Activated CD4-positive, CD25-positive, alpha-beta regulatory T cell treated with anti-CD3 and anti-CD28 coated beads, Interleukin-2, amount 50 U/mL, for 24 hours (primary cell): Measurements from ENCODE around the gene CBX7.
A peak's percentile ranks its signal among the peaks of the same experiment; 100 is the strongest.

Experiments
- ATAC-seq, 2 donors: fragments of 150-1000 bp; cut with Tn5 transposase; one replicate each; pipeline ENCODE4 v1.10.0; 2021; ENCODE audit warnings: mild to moderate bottlenecking in 1 of 2, moderate library complexity in 1 of 2

The CBX7 gene

DNA sequence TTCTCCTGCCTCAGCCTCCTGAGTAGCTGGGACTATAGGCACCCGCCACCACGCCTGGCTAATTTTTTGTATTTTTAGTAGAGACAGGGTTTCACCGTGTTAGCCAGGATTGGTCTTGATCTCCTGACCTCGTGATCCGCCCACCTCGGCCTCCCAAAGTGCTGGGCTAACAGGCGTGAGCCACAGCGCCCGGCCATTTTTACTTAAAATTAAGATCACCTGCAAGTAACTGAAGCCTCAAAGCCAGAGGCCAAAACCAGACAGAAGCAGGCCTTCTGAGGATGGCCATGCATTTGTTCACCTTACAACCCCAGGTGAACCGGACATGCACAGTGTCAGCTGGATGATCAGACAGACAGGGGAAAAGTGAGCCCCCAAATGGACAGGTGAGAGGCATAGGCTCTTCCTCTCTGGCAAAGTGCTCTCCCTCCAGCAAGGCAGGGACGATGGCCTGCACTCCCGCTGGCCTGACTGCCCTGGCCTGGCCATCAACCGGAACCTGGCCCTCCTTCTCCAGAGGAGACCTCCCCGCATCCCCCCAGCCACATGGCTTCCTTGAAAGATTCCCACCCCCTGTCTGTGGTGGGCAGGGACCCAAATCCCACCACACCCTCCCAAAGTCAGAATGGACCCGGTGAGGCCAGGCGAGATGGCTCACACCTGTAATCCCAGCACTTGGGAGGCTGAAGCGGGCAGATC lies 29.6 kb downstream of the CBX7 start:
- no peak for ATAC-seq

GRCh38 chr22:39120983-39121382 lies 31.5 kb downstream of the CBX7 start:
- ATAC-seq: no peak

DNA sequence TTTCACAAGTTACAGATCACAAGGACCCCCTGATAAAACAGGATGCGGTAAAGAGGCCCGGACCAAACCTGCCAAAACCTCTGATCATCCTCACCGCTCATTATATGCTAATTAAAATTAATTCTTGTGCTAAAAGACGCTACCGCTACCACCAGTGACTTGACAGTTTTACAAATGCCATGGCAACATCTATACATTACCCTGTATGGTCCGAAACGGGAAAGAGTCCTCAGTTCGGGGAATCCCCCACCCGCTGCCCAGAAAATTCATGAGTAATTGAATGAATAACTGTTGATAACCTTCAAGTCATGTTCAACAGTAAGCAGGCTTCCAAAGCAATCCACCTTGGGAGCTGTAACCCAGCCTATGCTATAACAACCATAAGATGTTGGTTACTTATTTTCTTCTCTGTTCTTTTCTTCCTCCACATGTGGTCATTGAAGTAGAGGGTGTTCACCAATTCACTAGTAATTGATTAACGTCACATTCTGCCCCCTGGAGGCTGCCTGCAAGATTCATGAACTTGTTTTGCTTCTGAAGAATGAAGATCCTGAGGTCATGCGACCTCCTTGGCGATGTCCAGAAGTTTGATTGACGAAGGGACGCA lies 34.8 kb downstream of the CBX7 start:
- peak; percentile 80 to 82 for ATAC-seq

GRCh38 chr22:39115977-39116621 lies 36.4 kb downstream of the CBX7 start:
- ATAC-seq: peak; percentile 36 to 41

- no peak for ATAC-seq
Measured at GRCh38 chr22:39115570-39115969, 36.9 kb downstream of the CBX7 start.

DNA sequence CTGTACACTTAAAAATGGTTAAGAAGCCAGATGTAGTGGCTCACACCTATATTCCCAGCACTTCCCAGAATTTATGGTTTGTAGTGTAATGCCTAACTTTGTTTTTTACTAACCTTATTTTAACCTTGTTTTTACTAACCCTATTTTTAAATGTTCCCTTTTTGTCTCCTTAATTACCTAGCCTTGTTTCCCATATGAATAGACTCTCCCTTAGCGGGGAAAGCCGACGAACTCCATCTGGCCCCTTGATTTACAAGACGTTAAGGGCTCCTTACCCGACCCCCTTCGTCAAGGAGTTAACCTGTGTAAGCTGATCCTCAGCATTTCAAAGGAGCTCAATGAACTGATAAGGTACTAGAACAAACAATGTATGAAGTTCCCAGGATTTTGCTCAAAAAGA lies 38.4 kb downstream of the CBX7 start:
- ATAC-seq: no peak

- no peak for ATAC-seq
Measured at GRCh38 chr22:39110631-39111561, 41.6 kb downstream of the CBX7 start.

- ATAC-seq: no peak
Measured at GRCh38 chr22:39109361-39109760, 43.1 kb downstream of the CBX7 start.

- ATAC-seq: no peak
Measured at GRCh38 chr22:39108487-39108886, 44.0 kb downstream of the CBX7 start.

GRCh38 chr22:39106326-39106725 lies 46.2 kb downstream of the CBX7 start:
- no peak for ATAC-seq

DNA sequence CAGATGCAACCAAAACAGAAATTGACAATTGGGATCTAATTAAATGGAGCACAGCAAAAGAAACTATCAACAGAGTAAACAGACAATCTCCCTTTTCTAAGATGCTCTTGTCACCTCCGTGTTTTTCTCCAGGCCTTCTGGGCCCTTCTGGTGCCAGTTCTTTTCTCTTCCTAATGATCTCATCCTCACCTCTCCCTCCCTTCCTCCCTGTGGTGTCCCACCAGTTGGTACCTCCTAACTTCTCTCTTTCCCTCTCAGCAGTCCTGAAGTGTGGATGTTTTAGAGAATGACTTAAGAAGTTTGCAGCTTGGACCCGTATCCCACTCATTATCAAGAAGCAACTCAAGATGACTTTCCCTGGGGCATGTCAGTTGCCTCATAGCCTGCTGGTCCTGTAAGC lies 49.0 kb downstream of the CBX7 start:
- ATAC-seq: no peak

GRCh38 chr22:39101226-39101625 lies 51.3 kb downstream of the CBX7 start:
- ATAC-seq: no peak

- ATAC-seq: no peak
Measured at GRCh38 chr22:39098576-39098975, 53.9 kb downstream of the CBX7 start.

DNA sequence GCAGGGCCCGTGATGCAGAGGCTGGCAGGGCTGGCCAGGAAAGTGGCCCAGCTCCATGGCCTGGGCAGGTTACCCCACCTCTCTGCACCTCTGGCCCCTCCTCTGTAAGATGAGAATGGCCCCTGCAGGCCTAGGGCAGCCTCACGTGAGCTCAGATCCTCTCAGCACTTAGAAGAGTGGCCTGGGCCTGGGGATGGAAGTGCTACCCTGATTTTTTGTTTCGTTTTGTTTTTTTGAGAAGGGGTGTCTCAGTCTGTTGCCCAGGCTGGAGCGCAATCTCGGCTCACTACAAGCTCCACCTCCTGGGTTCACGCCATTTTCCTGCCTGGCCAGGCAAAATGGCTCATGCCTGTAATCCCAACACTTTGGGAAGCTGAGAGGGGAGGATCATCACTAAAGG lies 54.5 kb downstream of the CBX7 start:
- ATAC-seq: no peak

GRCh38 chr22:39097098-39098020 lies 55.1 kb downstream of the CBX7 start, which contains the start of gene APOBEC3H:
TSS of gene APOBEC3H (plus strand) at chr22:39097244. CDS start at chr22:39100279, 3,035 bp downstream.
- no peak for ATAC-seq

- ATAC-seq: no peak
Measured at GRCh38 chr22:39095971-39096370, 56.5 kb downstream of the CBX7 start.

DNA sequence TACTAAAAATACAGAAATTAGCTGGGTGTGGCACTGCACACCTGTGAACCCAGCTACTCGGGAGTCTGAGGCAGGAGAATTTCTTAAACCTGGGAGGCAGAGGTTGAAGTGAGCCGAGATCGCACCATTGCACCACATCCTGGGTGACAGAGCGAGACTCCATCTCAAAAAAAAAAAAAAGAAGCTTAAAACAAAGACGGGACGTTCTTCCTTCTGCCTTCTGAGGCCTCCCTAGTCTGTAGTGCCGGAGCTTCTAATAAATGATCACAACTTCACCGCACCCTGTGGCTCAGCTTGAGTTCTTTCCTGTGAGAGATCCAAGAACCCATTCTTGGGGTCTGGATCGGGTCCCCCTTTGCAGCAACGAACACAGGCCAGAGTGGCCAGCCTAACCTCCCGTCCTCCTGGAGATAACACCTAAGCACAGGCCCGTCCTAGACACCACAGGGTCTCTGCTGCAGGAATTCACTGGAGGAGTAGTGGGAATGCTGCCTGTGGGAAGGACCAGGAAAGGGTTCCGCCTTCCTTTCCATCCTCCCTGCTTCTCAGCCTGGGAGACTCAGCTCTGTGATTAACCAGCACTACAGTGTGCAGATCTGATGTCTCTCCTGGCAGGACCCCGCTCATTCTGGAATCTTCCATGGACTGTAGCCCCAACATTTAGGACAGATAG lies 57.6 kb downstream of the CBX7 start:
- ATAC-seq: no peak

DNA sequence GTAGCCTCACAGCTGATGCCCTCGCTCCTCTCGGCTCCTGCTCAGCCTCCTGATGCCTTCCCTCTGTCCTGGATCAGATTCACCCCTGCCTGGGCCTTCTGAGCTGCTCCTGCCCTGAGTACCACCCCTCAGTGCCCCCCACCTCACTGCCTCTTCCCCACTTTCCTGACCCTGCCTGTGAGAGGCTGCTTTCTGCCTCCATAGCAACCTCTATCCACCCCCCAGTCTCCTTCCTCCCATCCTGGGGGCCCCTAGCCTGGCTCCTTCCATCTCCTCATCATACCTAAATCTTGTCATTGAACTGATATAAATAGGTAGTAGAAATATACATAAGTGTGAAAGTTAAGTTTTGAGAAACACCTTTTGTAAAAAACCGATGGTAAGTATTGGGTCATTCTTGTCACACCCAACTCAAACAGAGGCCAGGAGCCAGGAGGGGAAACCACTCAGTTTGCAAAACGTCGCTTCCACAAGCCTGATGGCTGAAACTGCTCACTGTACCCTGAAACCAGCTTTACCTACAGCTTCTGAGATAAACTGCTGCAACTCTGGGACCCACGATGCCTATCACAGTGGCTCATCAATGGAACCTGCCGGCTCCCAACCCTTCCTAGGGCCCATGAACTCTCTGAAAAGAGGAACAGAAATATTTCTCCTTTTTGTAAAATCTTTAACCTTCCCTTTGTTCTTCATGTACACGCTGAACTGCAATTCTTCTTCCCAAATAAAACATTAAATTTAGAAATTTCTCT lies 60.2 kb downstream of the CBX7 start:
- no peak for ATAC-seq

DNA sequence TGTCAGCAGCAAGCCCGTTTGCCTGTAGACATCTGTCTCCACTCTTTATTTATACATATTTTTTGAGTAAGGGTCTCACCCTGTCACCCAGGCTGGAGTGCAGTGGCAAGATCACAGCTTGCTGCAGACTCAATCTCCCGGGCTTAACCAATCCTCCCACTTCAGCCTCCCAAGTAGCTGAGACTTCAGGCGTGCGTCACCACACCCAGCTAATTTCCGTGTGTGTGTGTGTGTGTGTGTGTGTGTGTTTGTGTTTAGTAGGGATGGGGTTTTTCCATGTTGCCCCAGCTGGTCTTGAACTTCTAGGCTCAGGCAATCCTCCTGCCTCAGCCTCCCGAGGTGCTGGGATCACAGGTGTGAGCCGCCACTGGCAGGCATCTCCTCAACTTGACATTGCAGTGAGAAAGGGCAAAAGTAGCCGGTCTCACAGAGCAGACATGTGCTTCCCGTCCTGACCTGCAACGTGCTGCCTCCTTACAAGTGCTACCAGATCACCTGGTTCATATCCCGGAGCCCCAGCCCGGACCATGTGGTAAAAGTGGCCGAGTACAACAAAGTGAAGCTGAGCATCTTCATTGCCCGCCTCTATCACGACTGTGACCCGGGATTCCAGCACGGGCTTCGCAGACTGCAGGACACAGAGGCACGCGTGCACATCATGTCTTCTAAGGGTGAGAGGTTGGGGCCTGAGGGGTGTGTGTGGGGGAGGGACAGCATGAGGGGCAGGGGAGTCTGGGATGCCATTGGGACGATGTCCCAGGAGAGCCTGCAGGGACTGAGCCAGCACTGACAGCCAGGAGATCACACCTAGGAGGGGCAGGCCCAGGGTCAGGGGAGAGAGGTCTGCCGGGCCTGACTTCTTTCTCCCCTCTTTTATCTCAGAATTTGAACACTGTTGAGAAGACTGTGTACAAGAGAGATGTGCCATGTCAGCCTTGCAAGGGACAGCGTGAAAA lies 61.1 kb downstream of the CBX7 start:
- ATAC-seq: no peak
